WTC11 (cell line): ENCODE measurements around the gene PPARA. TPM values are rescaled to one million over a fixed set of nuclear protein-coding genes. Genes with fewer than 3 reads are reported as not detected.

Experiments
- ATAC-seq: fragments of 200-7000 bp; cut with Tn5 transposase; 2 replicates; pipeline ENCODE4 v1.10.0; 2021; ENCODE audit warnings: mild to moderate bottlenecking, moderate library complexity
- CTCF ChIA-PET: fragments of 300-600 bp; sonication (Branson Sonifier 250); formaldehyde crosslinking; loops from one replicate; lab custom pipeline; 2021; ENCODE audit warnings: antibody characterized with exemption; lab: Charles Lee
- POLR2A ChIA-PET: fragments of 350-600 bp; sonication (Branson Sonifier 250); formaldehyde crosslinking; loops from one replicate; lab custom pipeline; 2021; ENCODE audit warnings: antibody characterized with exemption; lab: Charles Lee
- DNase-seq: peaks from one replicate; pipeline ENCODE4 v3.0.0; 2021; ENCODE audit warnings: low spot score
- H3K27ac Mint-ChIP-seq: 2 replicates; pipeline ENCODE4 v1.8.0; 2021; ENCODE audit warnings: mixed read lengths
- H3K27me3 Mint-ChIP-seq: 2 replicates; pipeline ENCODE4 v1.8.0; 2021; ENCODE audit warnings: low read depth, mild to moderate bottlenecking, moderate library complexity, mixed read lengths
- H3K36me3 Mint-ChIP-seq: 2 replicates; pipeline ENCODE4 v1.8.0; 2021; ENCODE audit warnings: mixed read lengths
- H3K4me1 Mint-ChIP-seq: 2 replicates; pipeline ENCODE4 v1.8.0; 2022; ENCODE audit warnings: mixed read lengths
- H3K4me3 Mint-ChIP-seq: 2 replicates; pipeline ENCODE4 v1.8.0; 2021; ENCODE audit warnings: mild to moderate bottlenecking, moderate library complexity, mixed read lengths
- H3K9me3 Mint-ChIP-seq: 2 replicates; pipeline ENCODE4 v1.8.0; 2021; ENCODE audit warnings: mixed read lengths
- ATF3 ChIP-seq: sonication (generic); formaldehyde crosslinking; conservative IDR thresholded peaks from 2 replicates; pipeline ENCODE4 v1.8.1; 2022; ENCODE audit warnings: mild to moderate bottlenecking, missing genetic modification reagents
- ATF6 ChIP-seq: sonication (generic); formaldehyde crosslinking; IDR thresholded peaks from 2 replicates; pipeline ENCODE4 v1.8.1; 2023; ENCODE audit warnings: mild to moderate bottlenecking, missing genetic modification reagents
- CBFB ChIP-seq: sonication (generic); formaldehyde crosslinking; IDR thresholded peaks from 2 replicates; pipeline ENCODE4 v1.8.1; 2022; ENCODE audit warnings: mild to moderate bottlenecking, low read depth, missing genetic modification reagents
- E2F5 ChIP-seq: sonication (generic); formaldehyde crosslinking; IDR thresholded peaks from 2 replicates; pipeline ENCODE4 v1.8.1; 2022; ENCODE audit warnings: mild to moderate bottlenecking, moderate library complexity, missing genetic modification reagents
- ELF4 ChIP-seq: sonication (generic); formaldehyde crosslinking; IDR thresholded peaks from 2 replicates; pipeline ENCODE4 v1.8.1; 2022; ENCODE audit warnings: low read depth, mild to moderate bottlenecking, moderate library complexity, missing genetic modification reagents
- EMX1 ChIP-seq: fragments of 250-450 bp; sonication (Bioruptor Pico); IDR thresholded peaks from 2 replicates; pipeline ENCODE4 v1.8.0; 2021; ENCODE audit warnings: mild to moderate bottlenecking
- ETV6 ChIP-seq: sonication (generic); formaldehyde crosslinking; IDR thresholded peaks from 2 replicates; pipeline ENCODE4 v1.8.1; 2022; ENCODE audit warnings: mild to moderate bottlenecking, missing genetic modification reagents
- FOXJ3 ChIP-seq: sonication (generic); formaldehyde crosslinking; IDR thresholded peaks from 2 replicates; pipeline ENCODE4 v1.9.0; 2021; ENCODE audit warnings: missing genetic modification reagents, mild to moderate bottlenecking, borderline replicate concordance
- KAT7 ChIP-seq: sonication (generic); formaldehyde crosslinking; IDR thresholded peaks from 2 replicates; pipeline ENCODE4 v1.8.1; 2023; ENCODE audit warnings: missing genetic modification reagents, mild to moderate bottlenecking, borderline replicate concordance
- NFE2L1 ChIP-seq: sonication (generic); formaldehyde crosslinking; IDR thresholded peaks from 2 replicates; pipeline ENCODE4 v1.8.1; 2023; ENCODE audit warnings: missing genetic modification reagents
- NFYB ChIP-seq: sonication (generic); formaldehyde crosslinking; conservative IDR thresholded peaks from 2 replicates; pipeline ENCODE4 v1.8.0; 2022; ENCODE audit warnings: low read depth, missing genetic modification reagents
- PREB ChIP-seq: sonication (generic); formaldehyde crosslinking; IDR thresholded peaks from 2 replicates; pipeline ENCODE4 v1.8.1; 2022; ENCODE audit warnings: mild to moderate bottlenecking, missing genetic modification reagents, moderate library complexity, borderline replicate concordance
- SMAD3 ChIP-seq: sonication (generic); formaldehyde crosslinking; IDR thresholded peaks from 2 replicates; pipeline ENCODE4 v1.8.0; 2022; ENCODE audit warnings: missing genetic modification reagents, mild to moderate bottlenecking, borderline replicate concordance
- SMAD4 ChIP-seq: sonication (generic); formaldehyde crosslinking; IDR thresholded peaks from 2 replicates; pipeline ENCODE4 v1.8.0; 2022; ENCODE audit warnings: mild to moderate bottlenecking, missing genetic modification reagents
- SOX15 ChIP-seq: fragments of 250-450 bp; sonication (Bioruptor Pico); IDR thresholded peaks from 2 replicates; pipeline ENCODE4 v1.9.0; 2021; ENCODE audit warnings: mild to moderate bottlenecking
- SP1 ChIP-seq: sonication (generic); formaldehyde crosslinking; conservative IDR thresholded peaks from 2 replicates; pipeline ENCODE4 v1.8.1; 2022; ENCODE audit warnings: missing genetic modification reagents
- USF1 ChIP-seq: sonication (generic); formaldehyde crosslinking; IDR thresholded peaks from 2 replicates; pipeline ENCODE4 v1.8.0; 2022; ENCODE audit warnings: mild to moderate bottlenecking, missing genetic modification reagents
- ZMAT4 ChIP-seq: fragments of 250-450 bp; sonication (Bioruptor Pico); IDR thresholded peaks from 2 replicates; pipeline ENCODE4 v1.9.0; 2021; ENCODE audit warnings: mild to moderate bottlenecking
- ZNF121 ChIP-seq: sonication (generic); formaldehyde crosslinking; IDR thresholded peaks from 2 replicates; pipeline ENCODE4 v1.8.0; 2023; ENCODE audit warnings: missing genetic modification reagents
- ZNF219 ChIP-seq: sonication (generic); formaldehyde crosslinking; IDR thresholded peaks from 2 replicates; pipeline ENCODE4 v1.8.0; 2023; ENCODE audit warnings: missing genetic modification reagents, mild to moderate bottlenecking, borderline replicate concordance
- ZNF317 ChIP-seq: sonication (generic); formaldehyde crosslinking; IDR thresholded peaks from 2 replicates; pipeline ENCODE4 v1.8.1; 2023; ENCODE audit warnings: low read depth, mild to moderate bottlenecking, moderate library complexity, missing genetic modification reagents, borderline replicate concordance
- total RNA-seq: library from RNA; stranded (reverse); gene quantifications from 3 replicates; pipeline ENCODE4 v1.2.3, GENCODE V29; 2021

Gene PPARA
- total RNA-seq, 1 experiment from 2014 or later: 9.3 TPM

- no peaks in the 10 kb centered on the region for H3K27me3 Mint-ChIP-seq
Observed at GRCh38 chr22:46135611-46136485, 14.5 kb upstream of the PPARA start.

GRCh38 chr22:46136486-46137217 lies 13.7 kb upstream of the PPARA start:
- TF ChIP-seq ATF6 (CRISPR knock-in tag): no peak
- no peak for TF ChIP-seq KAT7
- no peak for TF ChIP-seq ZNF219 (CRISPR knock-in tag)
- no peak for TF ChIP-seq SP1
- no peak for TF ChIP-seq NFYB
- TF ChIP-seq CBFB (CRISPR knock-in tag): no peak
- TF ChIP-seq USF1 (CRISPR knock-in tag): no peak
- TF ChIP-seq SMAD4 (CRISPR knock-in tag): no peak
- TF ChIP-seq ETV6: no peak
- no peak for TF ChIP-seq NFE2L1 (CRISPR knock-in tag)
- no peak for TF ChIP-seq FOXJ3 (CRISPR knock-in tag)
- TF ChIP-seq ZNF121 (CRISPR knock-in tag): no peak
- TF ChIP-seq ZMAT4 (CRISPR knock-in tag): no peak
- TF ChIP-seq ATF3 (CRISPR knock-in tag): no peak
- no peak for TF ChIP-seq E2F5 (CRISPR knock-in tag)
- TF ChIP-seq SOX15 (CRISPR knock-in tag): no peak
- TF ChIP-seq, all 79 proteins: peak for 0
- Mint-ChIP-seq H3K27me3 (no peaks in the 10 kb centered on the region), H3K4me1 (no peaks in the 10 kb centered on the region), H3K9me3 (no peaks in the 10 kb centered on the region), H3K27ac (no peak overlapping the region), H3K36me3 (no peaks in the 10 kb centered on the region), H3K4me3 (no peak overlapping the region)
- ChIA-PET CTCF (no interaction called here), POLR2A (no interaction called here)
- DNase-seq (no peak), ATAC-seq (no peak)

More at GRCh38 chr22:46135611-46136485, 14.5 kb upstream of the PPARA start:
- POLR2A ChIA-PET: no interaction called here
- DNase-seq (no peak), ATAC-seq (no peak)
- H3K4me1 Mint-ChIP-seq: no peaks in the 10 kb centered on the region
- H3K4me3 Mint-ChIP-seq: no peak overlapping the region
- TF ChIP-seq ELF4 (CRISPR knock-in tag) (no peak), ZNF317 (CRISPR knock-in tag) (no peak), PREB (CRISPR knock-in tag) (no peak), EMX1 (CRISPR knock-in tag) (no peak), SMAD3 (CRISPR knock-in tag) (no peak)
- H3K27ac Mint-ChIP-seq: peak overlapping the region; percentile 24; the same call in 1 of the 2 replicates
- CTCF ChIA-PET: no interaction called here
- no peaks in the 10 kb centered on the region for H3K9me3 Mint-ChIP-seq
- H3K36me3 Mint-ChIP-seq: no peaks in the 10 kb centered on the region
